Activated naive CD4-positive, alpha-beta T cell treated with anti-CD3 and anti-CD28 coated beads for 36 hours (primary cell): ENCODE measurements around the gene PPFIA3. TPM values are rescaled to one million over a fixed set of nuclear protein-coding genes. Genes with fewer than 3 reads are reported as not detected.
A peak's percentile ranks its signal among the peaks of the same experiment; 100 is the strongest.
"Not testable (repeated sequence)": the region's sequence is repeated elsewhere in the genome, so short reads cannot be mapped to it uniquely, and the experiment has no call there.

ENCODE experiments used
- CTCF ChIA-PET: fragments of 350-600 bp; sonication (Branson Sonifier 250); formaldehyde crosslinking; loops from one replicate; lab custom pipeline; 2021; ENCODE audit warnings: antibody characterized with exemption; lab: Charles Lee
- DNase-seq: peaks from one replicate; pipeline ENCODE4 v3.0.0-alpha.2; 2020
- H3K27ac Mint-ChIP-seq: one replicate; pipeline ENCODE4 v1.8.0; 2021; ENCODE audit warnings: mild to moderate bottlenecking, mixed read lengths
- H3K27me3 Mint-ChIP-seq: one replicate; pipeline ENCODE4 v1.8.0; 2021; ENCODE audit warnings: low read depth, mixed read lengths
- H3K36me3 Mint-ChIP-seq: one replicate; pipeline ENCODE4 v1.8.0; 2021; ENCODE audit warnings: low read depth, mixed read lengths
- H3K4me1 Mint-ChIP-seq: one replicate; pipeline ENCODE4 v1.8.0; 2021; ENCODE audit warnings: low read depth, mixed read lengths
- H3K4me3 Mint-ChIP-seq: one replicate; pipeline ENCODE4 v1.8.0; 2021; ENCODE audit warnings: mild to moderate bottlenecking, moderate library complexity, mixed read lengths
- H3K9me3 Mint-ChIP-seq: one replicate; pipeline ENCODE4 v1.8.0; 2021; ENCODE audit warnings: mixed read lengths
- intact Hi-C: fragments of 100-400 bp; cut with micrococcal nuclease; formaldehyde crosslinking; loops from one replicate; pipeline ENCODE4 v1.15.1; 2023
- total RNA-seq, 2 experiments: library from RNA; stranded (reverse); gene quantifications; one replicate each; pipeline ENCODE4 v1.2.3, GENCODE V29; 2021

Gene PPFIA3
- total RNA-seq, 2 experiments from 2014 or later: 4.6 to 4.9 TPM

DNA sequence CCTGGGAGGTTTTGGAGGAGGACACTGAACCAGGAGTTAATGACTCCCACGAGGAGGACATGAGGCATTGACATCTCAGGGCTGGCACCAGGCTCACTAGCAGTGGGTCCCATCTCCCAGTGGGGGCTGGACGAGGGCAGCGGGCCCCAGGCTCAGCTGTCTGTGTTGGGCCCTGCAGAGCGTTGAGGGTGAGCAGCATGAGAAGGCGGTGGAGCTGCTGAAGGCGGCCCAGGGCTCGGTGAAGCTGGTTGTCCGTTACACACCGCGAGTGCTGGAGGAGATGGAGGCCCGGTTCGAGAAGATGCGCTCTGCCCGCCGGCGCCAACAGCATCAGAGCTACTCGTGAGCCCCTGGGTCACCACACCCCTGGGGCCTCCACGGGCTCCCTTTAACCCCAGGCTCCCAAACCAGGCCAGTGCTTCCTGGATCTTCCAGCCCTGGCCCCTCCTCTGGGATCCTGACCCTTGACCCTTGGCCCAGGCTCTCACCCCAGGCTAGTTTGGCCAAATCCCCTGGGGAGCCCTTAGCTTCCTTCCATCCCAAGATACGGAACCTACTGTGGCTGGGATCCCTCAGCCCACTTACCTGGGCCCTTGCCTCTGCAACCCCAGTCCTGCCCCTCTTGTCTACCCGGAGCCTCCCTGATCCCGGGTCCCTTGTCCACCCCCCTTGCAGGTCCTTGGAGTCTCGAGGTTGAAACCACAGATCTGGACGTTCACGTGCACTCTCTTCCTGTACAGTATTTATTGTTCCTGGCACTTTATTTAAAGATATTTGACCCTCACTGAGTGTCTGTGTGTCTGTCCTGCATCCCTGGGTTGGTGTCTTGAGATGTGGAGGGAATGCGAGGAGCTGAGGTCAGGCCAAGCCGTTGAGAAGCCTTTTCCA is 1.4 kb upstream of the PPFIA3 start:
- no peaks in the 10 kb centered on the region for H3K36me3 Mint-ChIP-seq
- intact Hi-C loops: loop anchor here (2.0 to 10.0 kb wide), 3 partner anchors 33 to 337 kb away; partner anchors contain the start of genes ALDH16A1, PIH1D1 and PPP1R15A
- peaks cover 7% of the 10 kb centered on the region for H3K27me3 Mint-ChIP-seq
- no peaks in the 10 kb centered on the region for H3K9me3 Mint-ChIP-seq
- DNase-seq: no peak
- H3K4me3 Mint-ChIP-seq: peak overlapping the region; percentile 83
- CTCF ChIA-PET: interaction anchor here (0.8 to 1.9 kb wide), 5 partner anchors 12 to 124 kb away, joined by 3 to 5 read pairs (median 4); partner anchors contain the start of genes GYS1 and RUVBL2
- peak overlapping the region; percentile 86 for H3K27ac Mint-ChIP-seq
- H3K4me1 Mint-ChIP-seq: peaks cover 38% of the 10 kb centered on the region

DNA sequence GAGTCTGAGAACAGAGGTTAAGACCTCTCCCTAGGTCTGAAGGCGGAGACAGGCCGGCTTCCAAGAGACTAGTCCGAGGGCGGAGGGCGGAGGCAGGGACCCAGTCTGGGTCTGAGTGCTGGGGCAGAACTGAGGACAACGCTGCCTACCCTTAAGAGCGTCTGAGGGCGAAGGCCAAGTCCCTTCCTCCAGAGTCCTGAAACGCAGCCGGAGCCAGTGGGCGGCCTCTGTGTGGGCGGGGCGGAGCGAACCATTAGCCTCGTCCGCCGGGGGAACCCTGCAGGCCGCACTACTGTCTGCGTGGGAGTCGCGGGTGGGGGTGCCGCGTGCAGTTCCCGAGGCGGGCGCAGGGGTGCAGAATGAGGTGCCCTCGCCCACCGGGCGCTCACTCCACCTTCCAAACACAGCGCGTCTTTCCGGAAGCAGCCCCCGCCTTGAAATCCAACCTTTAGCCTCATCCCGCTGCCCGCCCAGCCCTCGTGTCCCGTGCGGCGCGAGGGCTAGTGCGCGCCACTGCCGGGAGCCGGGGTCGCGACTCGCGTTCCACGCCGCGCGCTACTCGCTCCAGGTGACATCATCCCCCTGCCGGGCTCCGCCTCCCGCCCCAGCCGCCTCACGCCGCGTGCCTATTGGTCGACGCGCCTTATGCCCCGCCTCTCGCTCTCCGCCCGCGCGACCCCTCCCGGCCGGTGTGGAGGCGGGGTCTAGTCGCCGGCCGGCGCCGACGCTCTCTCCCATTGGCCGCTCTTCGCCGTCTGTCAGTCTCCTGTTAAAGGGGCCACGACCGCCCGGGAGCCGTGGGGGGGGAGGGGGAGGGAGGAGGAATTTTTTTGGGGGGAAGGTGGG is 556 bp upstream of the PPFIA3 start, which contains the start of gene C19orf73:
C19orf73 (minus strand) TSS at position 579 of the 846 bp plus-strand sequence; CDS start at position 458, 121 bp downstream.
- Mint-ChIP-seq H3K4me3 (peak within 1 kb of the TSS; percentile 83), H3K36me3 (no peaks in the 10 kb centered on the region), H3K4me1 (peaks cover 32% of the 10 kb centered on the region), H3K27me3 (peaks cover 7% of the 10 kb centered on the region), H3K27ac (peak within 1 kb of the TSS; percentile 86), H3K9me3 (no peaks in the 10 kb centered on the region)
- intact Hi-C loops: loop anchor here (1.0 to 10.0 kb wide), 5 partner anchors 10 to 336 kb away; partner anchors contain the start of genes ALDH16A1, PIH1D1, PPP1R15A and SNRNP70
- CTCF ChIA-PET: interaction anchor here (0.8 to 1.9 kb wide), 3 partner anchors 13 to 125 kb away, joined by 3 to 5 read pairs (median 4); partner anchors contain the start of genes GYS1 and RUVBL2
- DNase-seq: peak; percentile 95

DNA sequence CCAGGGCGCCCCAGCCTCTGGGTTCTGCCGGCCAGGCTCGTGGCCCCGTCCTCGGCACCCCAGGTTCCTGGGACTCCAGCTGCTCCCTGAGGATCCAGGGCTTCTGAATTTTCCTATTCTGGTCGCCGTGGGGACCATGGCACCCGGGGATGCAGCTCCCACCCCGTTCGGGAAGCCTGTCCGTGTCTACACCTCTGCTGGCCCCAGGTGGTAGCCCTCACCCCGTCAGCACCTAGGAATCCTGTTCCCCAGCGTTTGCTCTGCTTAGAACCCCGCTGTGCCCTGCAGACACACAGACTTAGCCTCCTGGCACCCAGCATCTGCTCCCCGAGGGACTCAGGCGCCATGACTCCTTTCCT is 960 bp downstream of the PPFIA3 start:
- H3K27ac Mint-ChIP-seq: no peak overlapping the region
- intact Hi-C loops: no loop called here
- no peaks in the 10 kb centered on the region for H3K36me3 Mint-ChIP-seq
- CTCF ChIA-PET: interaction anchor here (1.1 kb wide), 1 partner anchor 14 kb away, joined by 3 read pairs; no protein-coding TSS in a partner anchor
- peak overlapping the region; percentile 66 for H3K4me3 Mint-ChIP-seq
- H3K4me1 Mint-ChIP-seq: peaks cover 26% of the 10 kb centered on the region
- peaks cover 7% of the 10 kb centered on the region for H3K27me3 Mint-ChIP-seq
- no peaks in the 10 kb centered on the region for H3K9me3 Mint-ChIP-seq
- no peak for DNase-seq

DNA sequence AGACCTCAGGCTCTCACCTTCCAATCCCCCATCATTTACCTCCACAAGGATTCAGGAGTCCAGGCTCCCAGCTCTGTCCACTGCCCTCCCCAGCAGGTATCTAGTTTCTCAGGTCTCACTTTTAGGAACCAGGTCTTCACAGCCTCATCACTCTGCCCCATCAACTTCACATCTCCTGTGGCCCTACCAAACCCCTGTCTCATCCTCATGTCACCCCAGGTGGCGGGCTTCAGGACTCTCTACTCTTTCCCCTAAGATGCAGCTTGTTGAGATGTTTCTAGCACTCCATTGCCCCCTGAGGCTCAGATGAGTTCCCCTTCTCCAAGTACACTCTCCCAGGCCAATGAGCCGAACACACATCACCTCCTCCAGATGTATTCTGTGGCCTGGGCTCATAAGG is 1.5 kb downstream of the PPFIA3 start:
- Mint-ChIP-seq H3K9me3 (no peaks in the 10 kb centered on the region), H3K4me1 (peaks cover 25% of the 10 kb centered on the region), H3K27me3 (peaks cover 7% of the 10 kb centered on the region), H3K27ac (no peak overlapping the region), H3K36me3 (no peaks in the 10 kb centered on the region), H3K4me3 (peak overlapping the region; percentile 66)
- intact Hi-C loops: no loop called here
- DNase-seq: no peak
- CTCF ChIA-PET: interaction anchor here (0.9 to 1.1 kb wide), 2 partner anchors 14 to 23 kb away, joined by 3 to 4 read pairs; no protein-coding TSS in a partner anchor

DNA sequence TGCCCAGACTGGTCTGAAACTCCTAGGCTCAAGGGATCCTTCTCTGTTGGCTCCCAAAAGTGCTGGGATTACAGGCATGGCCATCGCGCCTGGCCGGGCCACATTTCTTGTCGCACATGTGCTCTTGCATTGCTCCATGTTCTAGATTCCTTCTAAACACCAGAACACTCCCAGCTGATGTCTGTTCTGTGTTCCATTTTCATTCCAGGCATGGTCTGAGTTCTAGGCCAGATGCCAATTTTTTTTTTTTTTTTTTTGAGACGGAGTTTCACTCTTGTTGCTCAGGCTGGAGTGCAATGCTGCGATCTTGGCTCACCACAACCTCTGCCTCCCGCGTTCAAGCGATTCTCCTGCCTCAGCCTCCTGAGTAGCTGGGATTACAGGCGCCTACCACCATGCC is 2.5 kb downstream of the PPFIA3 start:
- H3K27ac Mint-ChIP-seq, DNase-seq, intact Hi-C loops, H3K27me3 Mint-ChIP-seq, H3K36me3 Mint-ChIP-seq, H3K9me3 Mint-ChIP-seq, H3K4me3 Mint-ChIP-seq: not testable (repeated sequence)
- CTCF ChIA-PET: interaction anchor here (0.7 to 1.0 kb wide), 2 partner anchors 8 to 26 kb away, joined by 3 read pairs; no protein-coding TSS in a partner anchor
- H3K4me1 Mint-ChIP-seq: peaks cover 25% of the 10 kb centered on the region

DNA sequence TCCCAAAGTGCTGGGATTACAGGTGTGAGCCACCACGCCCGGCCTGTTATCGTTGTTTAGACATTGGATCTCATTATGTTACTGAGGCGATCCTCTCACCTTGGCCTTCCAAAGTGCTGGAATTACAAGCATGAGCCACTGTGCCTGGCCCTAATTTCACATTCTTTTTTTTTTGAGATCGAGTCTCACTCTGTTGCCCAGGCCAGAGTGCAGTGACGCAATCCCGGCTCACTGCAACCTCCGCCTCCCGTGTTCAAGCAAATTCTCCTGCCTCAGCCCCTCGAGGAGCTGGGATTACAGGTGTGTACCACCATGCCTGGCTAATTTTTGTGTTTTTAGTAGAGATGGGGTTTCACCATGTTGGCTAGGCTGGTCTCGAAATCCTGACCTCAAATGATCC is 3.9 kb downstream of the PPFIA3 start:
- H3K4me3 Mint-ChIP-seq, H3K27ac Mint-ChIP-seq, intact Hi-C loops, H3K27me3 Mint-ChIP-seq, H3K36me3 Mint-ChIP-seq, DNase-seq, H3K9me3 Mint-ChIP-seq: not testable (repeated sequence)
- H3K4me1 Mint-ChIP-seq: peaks cover 19% of the 10 kb centered on the region
- CTCF ChIA-PET: interaction anchor here (1.0 kb wide), 1 partner anchor 10 kb away, joined by 3 read pairs; no protein-coding TSS in a partner anchor

DNA sequence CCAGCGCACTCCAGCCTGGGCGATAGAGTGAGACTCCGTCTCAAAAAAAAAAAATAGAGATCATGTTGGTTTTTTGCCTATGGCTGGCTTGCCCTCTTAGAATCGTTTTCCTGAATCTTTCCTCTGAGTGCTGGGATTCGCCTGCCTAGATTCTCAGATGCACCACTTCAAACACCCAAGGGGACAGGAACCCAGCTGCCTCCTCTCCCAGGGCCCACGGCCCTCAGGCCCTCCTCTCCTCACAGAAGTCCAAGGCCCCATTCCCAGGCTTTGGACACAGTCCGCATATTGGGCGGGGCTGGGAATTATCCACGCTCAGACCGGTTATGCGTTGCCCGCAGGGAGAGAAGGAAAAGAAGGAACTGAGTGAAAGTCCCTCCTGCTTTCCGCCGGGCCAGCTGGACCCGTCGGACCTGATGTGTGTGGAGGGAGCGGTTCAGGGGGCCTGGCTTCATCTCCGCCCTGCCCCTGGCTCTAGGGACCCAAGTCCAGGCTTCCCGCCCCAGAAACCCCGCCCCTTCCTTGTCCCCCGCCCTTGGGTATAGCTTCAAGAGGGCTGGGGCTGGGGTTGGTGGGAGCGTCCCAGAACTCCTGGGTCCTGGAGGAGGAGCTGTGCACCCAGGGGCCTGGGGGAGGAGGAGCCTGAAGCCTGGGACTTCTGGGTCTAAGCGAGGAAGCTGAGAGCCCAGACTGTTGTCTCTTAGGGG is 5.8 kb downstream of the PPFIA3 start:
- H3K9me3 Mint-ChIP-seq: no peaks in the 10 kb centered on the region
- intact Hi-C loops: no loop called here
- H3K4me1 Mint-ChIP-seq: peaks cover 21% of the 10 kb centered on the region
- H3K36me3 Mint-ChIP-seq: no peaks in the 10 kb centered on the region
- peaks cover 7% of the 10 kb centered on the region for H3K27me3 Mint-ChIP-seq
- no peak overlapping the region for H3K27ac Mint-ChIP-seq
- DNase-seq: no peak
- CTCF ChIA-PET: interaction anchor here (1.3 kb wide), 1 partner anchor 27 kb away, joined by 4 read pairs; no protein-coding TSS in a partner anchor
- H3K4me3 Mint-ChIP-seq: no peak overlapping the region

DNA sequence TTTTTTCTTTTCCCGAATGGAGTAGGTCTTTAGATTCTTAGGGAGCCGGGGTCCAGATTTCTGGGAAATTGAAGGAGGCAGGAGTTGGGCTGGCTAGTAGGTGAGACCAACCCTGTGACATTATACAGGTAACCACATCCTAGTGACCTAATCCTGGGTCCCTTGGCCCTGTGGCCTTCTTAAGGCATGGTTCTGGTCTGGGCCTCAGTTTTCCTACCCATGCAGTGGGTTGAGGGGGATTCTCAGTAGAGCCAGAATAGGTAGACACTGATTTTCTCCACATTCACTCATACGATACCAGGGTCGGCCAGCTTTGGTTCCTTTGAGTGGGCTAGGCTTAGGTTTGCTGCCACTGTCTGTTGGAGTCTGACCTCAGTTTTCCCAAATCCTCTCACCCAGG is 7.2 kb downstream of the PPFIA3 start:
- no peaks in the 10 kb centered on the region for H3K9me3 Mint-ChIP-seq
- no peak overlapping the region for H3K4me3 Mint-ChIP-seq
- intact Hi-C loops: no loop called here
- H3K36me3 Mint-ChIP-seq: no peaks in the 10 kb centered on the region
- no peaks in the 10 kb centered on the region for H3K27me3 Mint-ChIP-seq
- peaks cover 13% of the 10 kb centered on the region for H3K4me1 Mint-ChIP-seq
- CTCF ChIA-PET: interaction anchor here (0.6 kb wide), 1 partner anchor 105 kb away, joined by 5 read pairs; no protein-coding TSS in a partner anchor
- no peak for DNase-seq
- no peak overlapping the region for H3K27ac Mint-ChIP-seq

DNA sequence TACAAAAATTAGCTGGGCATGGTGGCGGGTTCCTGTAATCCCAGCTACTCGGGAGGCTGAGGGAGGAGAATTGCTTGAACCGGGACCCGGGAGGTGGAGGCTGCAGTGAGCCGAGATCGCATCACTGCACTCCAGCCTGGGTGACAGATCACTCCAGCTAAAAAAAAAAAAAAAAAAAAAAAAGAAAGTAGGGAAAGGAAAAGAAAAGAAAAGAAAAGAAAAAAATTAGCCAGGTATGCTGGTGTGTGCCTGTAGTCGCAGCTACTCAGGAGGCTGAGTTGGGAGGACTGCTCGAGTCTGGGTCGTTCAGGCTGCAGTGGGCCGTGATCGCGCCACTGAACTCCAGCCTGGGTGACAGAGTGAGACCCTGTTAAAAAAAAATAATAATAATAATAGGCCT is 7.9 kb downstream of the PPFIA3 start:
- H3K4me1 Mint-ChIP-seq: peaks cover 13% of the 10 kb centered on the region
- H3K27me3 Mint-ChIP-seq, H3K36me3 Mint-ChIP-seq, DNase-seq, intact Hi-C loops, H3K9me3 Mint-ChIP-seq, H3K4me3 Mint-ChIP-seq, H3K27ac Mint-ChIP-seq: not testable (repeated sequence)
- CTCF ChIA-PET: interaction anchor here (0.6 to 1.5 kb wide), 5 partner anchors 14 to 350 kb away, joined by 3 read pairs; partner anchors contain the start of gene CGB7

DNA sequence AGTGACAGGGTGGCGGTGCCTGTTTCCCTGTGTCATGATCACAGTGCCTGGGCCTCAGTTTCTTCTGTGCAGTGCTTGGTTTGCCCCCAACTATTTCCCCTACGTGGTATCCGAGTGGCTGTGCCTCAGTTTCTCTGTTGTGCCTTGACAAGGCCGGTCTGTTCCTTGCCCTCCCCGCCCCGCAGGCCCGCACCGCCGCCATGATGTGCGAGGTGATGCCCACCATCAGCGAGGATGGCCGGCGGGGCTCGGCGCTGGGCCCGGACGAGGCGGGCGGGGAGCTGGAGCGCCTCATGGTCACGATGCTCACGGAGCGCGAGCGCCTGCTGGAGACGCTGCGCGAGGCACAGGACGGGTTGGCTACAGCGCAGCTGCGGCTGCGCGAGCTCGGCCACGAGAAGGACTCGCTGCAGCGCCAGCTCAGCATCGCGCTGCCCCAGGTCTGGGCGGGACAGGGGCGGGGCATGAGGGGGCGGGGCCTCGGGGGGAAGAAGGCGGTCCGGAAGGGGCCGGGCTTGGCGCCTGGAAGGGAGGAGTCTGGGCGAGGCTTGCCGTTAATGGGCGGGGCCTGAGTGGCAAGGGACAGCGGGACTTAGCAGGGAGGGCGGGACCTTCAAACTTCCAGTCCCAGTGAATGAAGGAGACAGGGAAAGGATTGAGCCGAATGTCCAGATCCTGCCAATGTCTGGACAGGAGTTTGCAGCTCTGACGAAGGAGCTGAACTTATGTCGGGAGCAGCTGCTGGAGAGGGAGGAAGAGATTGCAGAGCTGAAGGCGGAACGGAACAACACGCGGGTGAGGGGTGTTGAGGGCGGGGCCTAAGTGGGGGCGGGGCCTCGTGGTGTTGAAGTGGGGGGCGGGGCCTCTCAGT is 8.6 kb downstream of the PPFIA3 start:
- H3K27me3 Mint-ChIP-seq: no peaks in the 10 kb centered on the region
- no peaks in the 10 kb centered on the region for H3K9me3 Mint-ChIP-seq
- peaks cover 17% of the 10 kb centered on the region for H3K4me1 Mint-ChIP-seq
- peak overlapping the region; percentile 74 for H3K27ac Mint-ChIP-seq
- CTCF ChIA-PET: interaction anchor here (0.5 to 1.5 kb wide), 8 partner anchors 11 to 350 kb away, joined by 3 to 4 read pairs (median 3); partner anchors contain the start of genes CGB7, GYS1 and RUVBL2
- peak overlapping the region; percentile 94 for H3K4me3 Mint-ChIP-seq
- peak; percentile 98 for DNase-seq
- H3K36me3 Mint-ChIP-seq: no peaks in the 10 kb centered on the region
- intact Hi-C loops: loop anchor here (1.0 kb wide), 2 partner anchors 9 to 43 kb away; partner anchors contain the start of genes C19orf73, PPFIA3 and SNRNP70
